ENCODE results near the gene ECI1. TPM values are rescaled to one million over a fixed set of nuclear protein-coding genes. Genes with fewer than 3 reads are reported as not detected.

ECI1 gene
- total RNA-seq, 1 experiment from 2014 or later: 140 TPM

GRCh38 chr16:2275476-2276367, 24.3 kb upstream of the ECI1 start:
- intact Hi-C loops (cut with micrococcal nuclease): no loop called here
- CTCF ChIA-PET: no interaction called here

GRCh38 chr16:2273931-2274330, 22.5 kb upstream of the ECI1 start:
- peaks cover 6% of the 10 kb centered on the region; the same call in 1 of the 2 replicates for H3K79me2 ChIP-seq (ENCODE audit: insufficient read depth, low read length)
- H2AFZ ChIP-seq (ENCODE audit: low read depth, low read length, poor library complexity, severe bottlenecking): no peak overlapping the region
- no peak overlapping the region for H3K9ac ChIP-seq (ENCODE audit: low read length)
- BruUV-seq (replicated peaks): no TSS peak
- H3K4me1 ChIP-seq (ENCODE audit: control insufficient read depth in 1 of 2, insufficient read depth in 2 of 2, low read length in 2 of 2): peaks cover 11 to 12% of the 10 kb centered on the region in 2 experiments; a peak in 3 of 4 replicates
- no peaks in the 10 kb centered on the region for H3K36me3 ChIP-seq (ENCODE audit: control insufficient read depth in 1 of 2, insufficient read depth in 2 of 2, low read length in 2 of 2)
- ChIA-PET CTCF (no interaction called here), POLR2A (no interaction called here), RAD21 (ENCODE audit: low non-redundant PET in 1 of 2, low total read pairs in 2 of 2, uncharacterized antibody in 2 of 2, unreplicated experiment in 2 of 2) (no interaction called here)
- no peak overlapping the region for H3K4me3 ChIP-seq (replicated peaks in 1 of 2; ENCODE audit: low read depth in 1 of 2, low read length in 2 of 2)
- intact Hi-C loops (cut with micrococcal nuclease): no loop called here
- no peak overlapping the region for H3K4me2 ChIP-seq (ENCODE audit: low read length)
- ATAC-seq (no peak), DNase-seq (ENCODE audit: low read depth, low spot score) (no peak)
- no peaks in the 10 kb centered on the region for H3K9me2 ChIP-seq (ENCODE audit: insufficient read depth)
- no peaks in the 10 kb centered on the region for H3K9me3 ChIP-seq (ENCODE audit: control insufficient read depth in 1 of 2, insufficient read depth in 1 of 2, low read depth in 1 of 2, low read length in 2 of 2)
- H4K20me1 ChIP-seq (ENCODE audit: insufficient read depth): no peaks in the 10 kb centered on the region
- H3K27ac ChIP-seq (ENCODE audit: low read depth, low read length): no peak overlapping the region
- no peaks in the 10 kb centered on the region for H3K27me3 ChIP-seq (ENCODE audit: insufficient read depth, low read length)
- TF ChIP-seq CEBPB (IDR thresholded peaks at IDR 0.05; ENCODE audit: low read depth) (no peak), ELF1 (IDR thresholded peaks at IDR 0.05; ENCODE audit: borderline replicate concordance, low read depth) (no peak), ZFX (IDR thresholded peaks at IDR 0.05) (no peak), CBX3 (IDR thresholded peaks at IDR 0.05; ENCODE audit: low read depth) (no peak), SP1 (IDR thresholded peaks at IDR 0.05; ENCODE audit: low read depth) (no peak), POLR2AphosphoS5 (IDR thresholded peaks at IDR 0.05; ENCODE audit: low read depth, low read length) (no peak), JUND (IDR thresholded peaks at IDR 0.05) (no peak), POLR2A (IDR thresholded peaks at IDR 0.05; ENCODE audit: borderline replicate concordance, extremely low read depth, insufficient read depth, insufficient read length) (no peak), RAD21 (IDR thresholded peaks at IDR 0.05; ENCODE audit: low read depth) (no peak), ZBTB33 (IDR thresholded peaks at IDR 0.05; ENCODE audit: extremely low read depth, insufficient replicate concordance, low read length) (no peak)

More at GRCh38 chr16:2275476-2276367, 24.3 kb upstream of the ECI1 start:
- no peak for DNase-seq (ENCODE audit: low read depth, low spot score)
- Histone ChIP-seq H3K9ac (ENCODE audit: low read length) (no peak overlapping the region), H3K79me2 (ENCODE audit: insufficient read depth, low read length) (no peaks in the 10 kb centered on the region), H3K9me3 (ENCODE audit: control insufficient read depth in 1 of 2, insufficient read depth in 1 of 2, low read depth in 1 of 2, low read length in 2 of 2) (no peaks in the 10 kb centered on the region), H3K9me2 (ENCODE audit: insufficient read depth) (no peaks in the 10 kb centered on the region), H3K27me3 (ENCODE audit: insufficient read depth, low read length) (no peaks in the 10 kb centered on the region), H3K4me1 (ENCODE audit: control insufficient read depth in 1 of 2, insufficient read depth in 2 of 2, low read length in 2 of 2) (no peaks in the 10 kb centered on the region), H4K20me1 (ENCODE audit: insufficient read depth) (no peaks in the 10 kb centered on the region), H3K4me2 (ENCODE audit: low read length) (no peak overlapping the region), H3K4me3 (replicated peaks in 1 of 2; ENCODE audit: low read depth in 1 of 2, low read length in 2 of 2) (no peak overlapping the region), H3K36me3 (ENCODE audit: control insufficient read depth in 1 of 2, insufficient read depth in 2 of 2, low read length in 2 of 2) (no peaks in the 10 kb centered on the region), H2AFZ (ENCODE audit: low read depth, low read length, poor library complexity, severe bottlenecking) (no peak overlapping the region), H3K27ac (ENCODE audit: low read depth, low read length) (no peak overlapping the region)
- POLR2A ChIA-PET: no interaction called here
- BruUV-seq (replicated peaks): no TSS peak
- no peak for ATAC-seq
- TF ChIP-seq YY1 (IDR thresholded peaks at IDR 0.05; ENCODE audit: extremely low read depth, insufficient replicate concordance, low read depth, low read length) (no peak), TCF7L2 (IDR thresholded peaks at IDR 0.05; ENCODE audit: borderline replicate concordance, extremely low read depth, insufficient read depth, insufficient read length) (no peak), SIN3A (IDR thresholded peaks at IDR 0.05; ENCODE audit: low read depth) (no peak), ZNF274 (IDR thresholded peaks at IDR 0.05; ENCODE audit: low read depth, low read length) (no peak), CBX3 (IDR thresholded peaks at IDR 0.05; ENCODE audit: low read depth) (no peak), ELF1 (IDR thresholded peaks at IDR 0.05; ENCODE audit: borderline replicate concordance, low read depth) (no peak), CEBPB (IDR thresholded peaks at IDR 0.05; ENCODE audit: low read depth) (no peak)
- RAD21 ChIA-PET (ENCODE audit: low non-redundant PET in 1 of 2, low total read pairs in 2 of 2, uncharacterized antibody in 2 of 2, unreplicated experiment in 2 of 2): no interaction called here

Data from HCT116 (cell line).